ENCODE measurements around the gene SPEM3. TPM values are rescaled to one million over a fixed set of nuclear protein-coding genes. Genes with fewer than 3 reads are reported as not detected.
A peak's percentile ranks its signal among the peaks of the same experiment; 100 is the strongest.

SPEM3 gene
- total RNA-seq, 1 experiment from 2014 or later = not detected

DNA sequence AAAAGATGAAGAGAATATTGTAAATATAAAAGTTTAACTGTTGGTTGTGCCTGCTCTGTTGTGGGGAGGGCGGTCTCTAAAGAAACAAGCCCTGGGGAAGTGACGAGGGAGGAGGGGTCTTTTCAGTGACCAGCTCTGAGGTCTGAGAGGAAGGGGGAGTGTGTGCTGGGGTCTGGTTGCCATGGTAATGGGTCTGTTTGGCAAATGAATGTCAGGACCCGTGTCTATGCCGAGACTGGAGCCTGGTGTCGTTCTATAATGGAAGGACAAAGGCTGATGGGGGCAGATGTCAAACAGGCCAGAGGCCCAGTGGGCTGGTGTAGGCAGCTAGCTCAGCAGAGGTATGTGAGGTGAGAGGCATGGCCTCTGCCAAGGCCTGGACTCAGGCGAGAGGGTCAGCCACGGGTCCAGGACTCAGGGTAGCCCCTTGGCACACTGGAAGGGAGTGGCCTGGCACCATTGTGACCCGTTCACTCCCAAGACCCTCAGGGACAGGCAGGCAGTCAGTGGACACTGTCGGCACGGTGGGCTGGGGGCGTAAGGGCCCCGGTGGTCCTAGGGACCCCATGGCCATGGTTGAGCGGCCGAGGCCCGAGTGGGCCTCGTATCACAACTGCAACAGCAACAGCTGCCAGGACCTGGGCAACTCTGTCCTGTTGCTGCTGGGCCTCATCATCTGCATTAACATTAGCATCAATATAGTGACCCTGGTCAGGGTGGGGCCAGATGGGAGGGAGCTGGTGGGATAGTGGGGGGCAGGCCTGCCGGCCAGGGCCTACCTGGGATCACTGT is 8.6 kb upstream of the SPEM3 start, which contains the start of gene SPEM1:
TSS of gene SPEM1 (plus strand) at position 506 of the 792 bp plus-strand sequence. CDS start at position 567, 61 bp downstream.
- DNase-seq (ENCODE audit: extremely low read depth, low read depth) = no peak

DNA sequence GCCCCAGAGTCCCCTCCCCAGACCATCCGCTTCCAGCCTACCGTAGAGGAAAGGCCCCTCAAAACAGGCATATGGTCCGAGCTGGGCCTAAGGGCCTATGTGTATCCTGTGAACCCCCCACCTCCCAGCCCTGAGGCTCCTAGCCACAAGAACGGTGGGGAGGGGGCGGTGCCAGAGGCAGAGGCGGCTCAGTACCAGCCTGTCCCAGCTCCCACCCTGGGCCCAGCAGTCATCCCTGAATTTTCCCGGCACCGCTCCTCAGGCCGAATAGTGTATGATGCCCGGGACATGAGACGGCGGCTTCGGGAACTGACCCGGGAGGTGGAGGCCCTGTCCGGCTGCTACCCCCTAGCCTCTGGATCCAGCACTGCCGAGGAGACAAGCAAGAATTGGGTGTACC is 7.5 kb upstream of the SPEM3 start:
- DNase-seq (ENCODE audit: extremely low read depth, low read depth) = no peak

DNA sequence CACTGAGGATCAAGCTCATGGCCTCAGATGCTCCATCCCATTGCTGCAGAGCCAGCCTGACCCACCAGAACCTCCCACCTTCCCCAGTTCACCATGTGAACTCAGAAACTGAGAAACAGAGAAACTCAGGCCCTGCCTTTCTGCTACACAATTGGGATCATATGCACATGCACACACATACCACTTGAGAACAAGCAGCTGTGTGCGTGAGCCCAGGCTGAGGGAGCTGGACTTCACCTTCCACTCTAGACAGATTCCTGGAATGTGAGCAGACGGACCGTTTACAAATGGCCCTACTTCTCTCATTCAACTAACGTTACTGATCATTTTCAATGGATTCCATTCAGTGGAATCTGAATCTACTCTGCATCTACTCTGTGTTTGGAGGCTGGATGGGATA is 5.0 kb upstream of the SPEM3 start:
- no peak for DNase-seq (ENCODE audit: extremely low read depth, low read depth)

DNA sequence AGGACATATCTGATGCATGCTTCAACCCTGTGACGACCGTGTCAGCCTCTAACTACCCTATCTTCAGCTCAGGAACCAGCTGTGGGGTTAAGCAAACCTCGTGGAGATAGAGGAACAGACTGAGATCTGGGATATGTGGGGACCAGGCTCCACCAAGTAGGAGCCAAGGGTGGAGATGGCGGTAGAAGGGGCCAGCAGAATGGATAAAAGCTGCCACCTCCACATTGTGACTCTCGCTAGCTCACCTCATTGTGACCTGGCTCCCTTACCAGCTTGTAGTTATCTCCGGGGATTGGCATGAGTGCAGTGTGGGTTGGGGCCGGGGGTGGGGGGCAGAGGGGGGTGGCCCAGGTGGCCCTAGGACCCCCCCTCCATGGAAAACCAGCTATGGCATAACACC is 3.3 kb upstream of the SPEM3 start, which contains the start of gene SPEM2:
TSS of gene SPEM2 (plus strand) at position 301 of the 400 bp plus-strand sequence. CDS start at position 374, 73 bp downstream.
- DNase-seq (ENCODE audit: extremely low read depth, low read depth) = no peak

DNA sequence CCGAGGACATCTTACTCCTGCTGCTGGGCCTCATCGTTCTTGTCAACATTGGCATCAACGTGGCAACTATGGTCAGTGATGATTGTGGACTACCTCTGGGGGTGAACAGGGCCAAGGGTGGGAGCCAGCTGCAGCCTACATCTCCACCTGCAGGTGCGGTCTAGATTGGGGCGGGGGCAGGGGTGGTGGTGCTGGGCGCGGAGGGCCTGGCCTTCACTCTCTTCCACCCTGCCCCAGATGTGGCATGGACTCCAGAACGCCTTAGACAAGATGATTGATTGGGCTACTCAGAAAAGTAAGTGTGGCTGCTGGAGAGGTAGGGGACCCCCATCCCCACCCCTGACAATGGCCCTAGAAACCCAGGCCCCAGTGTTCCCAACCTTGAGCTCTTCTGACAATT is 2.9 kb upstream of the SPEM3 start:
- no peak for DNase-seq (ENCODE audit: extremely low read depth, low read depth)

DNA sequence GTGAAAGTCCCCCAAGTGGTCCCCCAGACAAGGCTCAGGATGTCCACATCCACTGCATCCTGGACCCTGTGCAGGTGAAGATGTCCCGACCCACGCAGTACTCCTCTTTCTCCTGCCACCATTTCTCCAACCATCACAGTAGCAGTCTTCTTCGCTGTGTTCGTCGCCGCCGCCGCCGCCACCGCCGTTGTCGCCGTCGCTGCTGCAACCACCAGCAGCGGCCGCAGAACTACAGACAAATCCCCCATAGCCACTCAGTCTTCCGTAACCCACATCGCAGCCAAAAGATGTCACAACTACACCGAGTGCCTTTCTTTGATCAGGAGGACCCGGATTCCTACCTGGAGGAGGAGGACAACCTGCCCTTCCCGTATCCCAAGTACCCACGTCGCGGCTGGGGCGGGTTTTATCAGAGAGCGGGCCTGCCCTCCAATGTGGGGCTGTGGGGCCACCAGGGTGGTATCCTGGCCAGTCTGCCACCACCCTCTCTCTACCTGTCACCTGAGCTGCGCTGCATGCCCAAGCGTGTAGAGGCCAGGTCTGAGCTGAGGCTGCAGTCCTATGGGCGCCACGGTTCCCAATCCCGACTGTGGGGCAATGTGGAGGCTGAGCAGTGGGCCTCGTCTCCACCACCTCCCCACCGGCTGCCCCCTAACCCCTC is 2.3 kb upstream of the SPEM3 start:
- DNase-seq (ENCODE audit: extremely low read depth, low read depth) = no peak

DNA sequence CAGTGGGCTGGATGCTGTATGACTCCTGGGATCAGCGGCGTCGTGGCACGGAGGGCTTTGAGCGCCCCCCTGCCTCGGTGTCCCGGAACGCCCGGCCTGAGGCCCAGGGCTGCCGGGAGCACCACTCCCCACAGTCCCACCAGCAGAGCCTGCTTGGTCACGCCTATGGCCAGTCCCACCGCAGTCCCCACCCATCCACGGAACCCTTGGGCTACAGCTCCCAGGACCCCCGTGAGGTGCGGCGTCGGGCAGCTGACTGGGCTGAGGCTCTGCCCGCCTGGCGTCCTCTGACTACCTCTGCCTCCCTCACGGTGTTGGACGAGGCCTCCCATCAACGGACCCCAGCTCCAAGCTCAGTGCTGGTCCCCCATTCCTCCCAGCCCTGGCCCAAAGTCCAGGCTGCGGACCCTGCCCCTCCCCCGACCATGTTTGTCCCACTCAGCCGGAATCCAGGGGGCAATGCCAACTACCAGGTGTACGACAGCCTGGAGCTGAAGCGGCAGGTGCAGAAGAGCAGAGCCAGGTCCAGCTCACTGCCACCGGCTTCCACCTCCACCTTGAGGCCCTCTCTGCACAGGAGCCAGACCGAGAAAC is 1.7 kb upstream of the SPEM3 start:
- DNase-seq (ENCODE audit: extremely low read depth, low read depth) = no peak

DNA sequence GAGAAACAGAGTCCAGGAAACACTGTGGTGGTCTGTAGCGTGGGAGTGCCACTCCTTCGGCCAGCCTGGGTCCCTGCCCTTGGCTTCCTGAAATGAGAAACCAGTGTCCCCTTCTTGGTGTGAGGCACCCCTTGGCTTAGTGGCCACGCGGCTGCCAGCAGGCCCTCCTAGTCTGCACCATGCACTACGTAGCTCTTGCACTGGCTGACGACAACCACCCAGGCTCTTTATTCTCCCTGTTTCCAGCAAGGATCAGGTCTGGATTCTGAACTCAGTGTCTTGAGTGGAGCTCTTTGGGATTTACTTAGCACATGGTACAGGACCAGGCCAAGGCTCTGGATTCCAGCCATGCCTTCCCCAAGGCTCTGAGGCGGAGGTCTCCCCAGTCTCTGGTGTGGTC is 1.1 kb upstream of the SPEM3 start:
- DNase-seq (ENCODE audit: extremely low read depth, low read depth) = no peak

DNA sequence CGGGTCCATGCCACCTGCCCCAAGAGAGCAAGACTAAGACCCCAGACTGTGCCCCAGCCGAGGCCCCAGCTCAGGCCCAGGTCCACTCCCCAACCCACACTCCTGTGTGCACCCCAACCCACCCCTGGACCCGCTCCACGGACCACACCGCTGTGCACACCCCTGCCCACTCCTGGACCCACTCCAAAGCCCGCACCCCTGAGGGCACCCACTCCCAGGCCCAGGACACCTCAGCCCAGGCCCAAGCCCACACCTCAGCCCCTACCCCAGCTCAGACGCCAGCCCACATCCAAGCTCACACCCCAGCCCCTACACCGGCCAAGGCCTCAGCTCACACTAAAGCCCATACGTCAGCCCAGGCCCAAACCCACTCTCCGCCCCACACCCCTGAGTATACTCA is 1.1 kb downstream of the SPEM3 start:
- no peak for DNase-seq (ENCODE audit: extremely low read depth, low read depth)

DNA sequence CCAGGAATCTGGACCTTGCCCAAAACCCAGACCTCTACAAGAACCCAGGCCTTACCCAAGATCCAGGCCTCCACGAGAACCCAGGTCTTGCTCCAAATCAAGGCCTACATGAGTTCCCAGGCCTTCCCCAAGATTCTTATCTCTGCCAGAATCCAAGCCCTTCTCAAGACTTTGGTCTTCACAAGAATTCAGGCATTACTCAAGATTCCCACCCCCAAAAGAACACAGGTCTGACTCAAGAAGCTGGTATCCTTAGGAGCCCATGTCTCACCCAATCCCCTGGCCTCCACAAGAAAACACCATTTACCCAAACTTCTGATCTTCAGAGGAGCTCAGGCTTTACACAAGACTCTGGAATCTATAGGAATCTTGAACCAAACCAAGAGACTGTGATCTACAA is 2.6 kb downstream of the SPEM3 start:
- no peak for DNase-seq (ENCODE audit: extremely low read depth, low read depth)

DNA sequence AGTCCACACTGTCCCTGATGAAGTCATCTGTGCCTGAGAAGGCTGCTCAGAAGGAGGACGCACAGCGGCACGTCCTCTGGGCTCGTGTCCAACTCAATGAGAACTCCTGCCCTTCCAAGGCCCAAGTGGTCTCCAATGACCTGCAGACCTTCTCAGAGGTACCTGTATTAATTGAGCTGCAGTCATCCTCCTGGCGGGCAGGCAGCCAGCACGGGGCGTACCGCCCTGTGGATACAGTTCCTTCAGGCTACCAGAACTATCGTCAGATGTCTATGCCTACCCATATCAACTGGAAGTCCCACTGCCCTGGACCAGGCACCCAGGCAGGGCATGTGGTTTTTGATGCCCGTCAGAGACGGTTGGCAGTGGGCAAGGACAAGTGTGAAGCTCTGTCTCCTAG is 3.6 kb downstream of the SPEM3 start:
- DNase-seq (ENCODE audit: extremely low read depth, low read depth) = no peak

DNA sequence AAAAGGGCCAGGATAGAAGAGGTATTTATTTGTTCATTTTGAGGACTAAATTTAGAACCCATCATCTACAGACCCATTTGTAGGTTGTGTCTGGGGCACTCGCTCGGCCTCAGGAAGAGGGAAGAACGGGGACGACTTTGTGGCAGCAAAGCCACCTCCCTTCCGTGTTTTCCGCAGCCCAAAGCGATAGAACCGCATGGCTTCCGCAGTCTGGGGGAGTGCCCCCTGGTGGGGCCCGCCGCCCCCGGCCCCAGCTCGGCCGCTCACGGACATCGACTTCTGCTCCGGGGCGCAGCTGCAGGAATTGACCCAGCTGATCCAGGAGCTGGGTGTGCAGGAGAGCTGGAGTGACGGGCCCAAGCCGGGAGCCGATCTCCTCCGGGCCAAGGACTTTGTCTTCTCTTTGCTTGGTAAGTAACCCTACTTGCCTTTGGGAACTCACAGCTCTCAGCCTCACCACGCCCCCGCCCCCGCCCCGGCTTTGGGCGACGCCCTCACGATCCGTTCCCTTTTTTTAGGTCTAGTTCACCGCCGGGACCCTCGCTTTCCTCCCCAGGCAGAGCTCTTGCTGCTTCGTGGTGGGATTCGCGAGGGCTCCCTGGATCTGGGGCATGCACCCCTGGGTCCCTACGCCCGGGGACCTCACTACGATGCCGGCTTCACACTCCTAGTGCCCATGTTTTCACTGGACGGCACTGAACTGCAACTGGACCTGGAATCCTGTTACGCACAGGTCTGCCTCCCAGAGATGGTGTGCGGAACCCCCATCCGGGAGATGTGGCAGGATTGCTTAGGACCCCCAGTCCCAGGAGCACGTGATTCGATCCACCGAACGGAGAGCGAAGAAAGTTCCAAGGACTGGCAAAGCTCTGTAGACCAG is 7.3 kb downstream of the SPEM3 start:
- peak; percentile 38 for DNase-seq (ENCODE audit: extremely low read depth, low read depth)

DNA sequence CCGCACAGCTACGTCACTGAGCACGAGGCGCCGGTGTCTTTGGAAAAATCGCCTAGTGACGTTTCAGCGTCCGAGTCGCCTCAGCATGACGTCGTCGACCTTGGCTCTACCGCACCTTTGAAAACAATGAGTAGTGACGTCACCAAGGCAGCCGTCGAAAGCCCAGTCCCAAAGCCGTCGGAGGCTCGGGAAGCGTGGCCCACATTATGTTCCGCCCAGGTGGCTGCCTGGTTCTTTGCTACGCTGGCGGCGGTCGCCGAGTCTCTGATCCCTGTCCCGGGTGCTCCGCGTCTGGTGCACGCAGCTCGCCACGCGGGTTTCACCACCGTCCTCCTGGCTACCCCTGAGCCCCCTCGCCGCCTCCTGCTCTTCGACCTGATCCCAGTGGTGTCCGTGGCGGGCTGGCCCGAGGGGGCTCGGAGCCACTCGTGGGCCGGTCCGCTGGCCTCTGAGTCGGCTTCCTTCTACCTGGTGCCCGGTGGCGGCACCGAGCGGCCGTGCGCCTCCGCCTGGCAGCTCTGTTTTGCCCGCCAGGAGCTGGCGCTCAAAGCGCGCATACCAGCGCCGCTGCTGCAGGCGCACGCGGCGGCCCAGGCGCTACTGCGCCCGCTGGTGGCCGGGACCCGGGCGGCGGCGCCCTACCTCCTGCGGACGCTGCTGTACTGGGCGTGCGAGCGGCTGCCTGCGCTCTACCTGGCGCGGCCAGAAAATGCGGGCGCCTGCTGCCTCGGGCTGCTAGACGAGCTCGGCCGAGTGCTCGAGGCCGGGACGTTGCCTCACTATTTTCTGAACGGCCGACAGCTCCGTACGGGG is 8.1 kb downstream of the SPEM3 start:
- DNase-seq (ENCODE audit: extremely low read depth, low read depth) = peak; percentile 83

DNA sequence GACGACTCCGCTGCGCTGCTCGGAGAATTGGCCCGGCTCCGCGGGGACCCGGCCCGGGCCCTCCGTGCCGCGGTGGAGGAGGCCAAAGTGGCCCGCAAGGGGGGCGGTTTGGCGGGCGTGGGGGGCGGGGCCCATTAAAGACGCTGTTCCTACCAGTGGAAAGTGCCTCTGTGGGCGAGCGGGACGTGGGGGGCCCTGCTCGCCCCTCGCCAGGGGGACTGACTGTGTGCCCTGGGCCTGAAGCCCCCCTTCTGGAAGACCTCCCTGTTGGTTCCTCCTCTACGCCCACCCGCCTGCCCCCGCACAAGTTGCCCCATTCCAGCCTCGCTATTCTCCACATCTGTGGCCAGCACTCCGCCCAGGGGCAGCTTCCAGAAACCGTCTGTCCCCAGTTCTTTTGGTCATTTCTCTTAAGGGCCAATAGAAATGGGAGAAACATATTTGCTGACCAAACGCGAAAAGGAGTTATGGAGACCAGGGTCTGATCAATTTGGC is 8.8 kb downstream of the SPEM3 start:
- DNase-seq (ENCODE audit: extremely low read depth, low read depth) = no peak

DNA sequence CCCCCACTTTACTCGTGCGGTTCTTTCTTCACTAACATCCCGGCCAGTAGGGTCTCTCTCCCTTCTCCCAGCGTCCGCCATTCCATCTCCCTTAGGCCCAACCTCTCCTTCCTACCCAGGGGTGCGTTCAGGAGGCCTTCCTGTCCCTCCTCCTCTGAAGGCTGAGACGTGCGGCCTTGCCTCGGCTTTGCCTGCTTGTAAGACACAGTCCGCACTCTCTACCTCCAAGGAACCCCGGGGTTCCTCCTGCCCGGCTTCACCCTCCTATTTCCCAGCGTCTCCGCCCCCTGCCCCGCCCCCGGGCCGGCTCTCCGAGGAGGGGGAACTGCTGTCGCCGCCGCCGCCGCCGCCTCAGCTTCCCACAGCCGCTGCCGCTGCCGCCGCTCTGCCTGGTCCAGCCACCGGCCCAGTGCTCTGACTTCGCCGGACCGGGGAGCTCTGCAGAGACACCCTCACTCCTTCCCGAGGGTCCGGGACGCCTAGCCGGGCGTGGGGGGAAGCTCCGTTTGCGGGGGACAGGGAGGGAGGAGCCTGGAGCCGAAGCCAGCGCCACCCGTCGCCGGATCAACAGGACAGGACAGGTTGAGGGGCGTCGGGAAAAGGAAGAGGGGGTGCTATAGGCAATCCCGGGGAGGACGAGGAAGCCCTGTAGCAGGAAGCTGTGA is 9.4 kb downstream of the SPEM3 start:
- DNase-seq (ENCODE audit: extremely low read depth, low read depth) = no peak

DNA sequence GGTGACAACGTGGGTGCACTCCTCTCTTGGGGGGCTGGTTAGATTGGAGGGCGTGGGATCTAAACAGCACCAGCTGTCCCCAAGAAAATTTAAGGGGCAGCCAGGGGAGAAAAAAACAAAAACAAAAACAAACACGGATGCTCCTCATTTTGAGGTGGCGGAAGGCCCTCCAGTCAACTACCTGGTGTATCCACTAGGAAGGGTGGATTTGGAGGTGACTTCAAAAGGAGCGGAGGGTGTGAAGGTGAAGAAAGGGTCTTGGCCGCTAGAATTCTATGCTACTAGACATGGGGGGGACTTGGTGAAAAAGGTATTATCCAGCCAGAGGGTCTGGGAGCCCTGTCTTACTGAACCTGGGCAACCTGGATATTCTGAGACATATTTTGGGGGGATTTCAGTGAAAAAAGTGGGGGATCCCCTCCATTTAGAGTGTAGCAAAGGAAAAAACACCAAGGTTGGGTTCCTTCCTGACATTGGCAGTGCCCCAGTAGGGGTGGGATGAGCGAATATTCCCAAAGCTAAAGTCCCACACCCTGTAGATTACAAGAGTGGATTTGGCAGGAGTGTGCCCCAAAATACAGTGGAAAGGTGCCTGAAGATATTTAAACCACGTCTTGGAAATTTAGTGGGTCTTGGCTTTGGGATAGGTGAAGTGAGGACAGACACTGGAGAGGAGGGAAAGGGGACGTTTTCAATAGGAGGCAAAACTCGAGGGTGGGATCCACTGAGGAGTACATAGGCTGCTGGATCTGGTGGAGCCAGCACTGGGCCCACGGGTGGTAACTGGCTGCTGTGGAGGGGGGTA is 10.2 kb downstream of the SPEM3 start:
- no peak for DNase-seq (ENCODE audit: extremely low read depth, low read depth)

DNA sequence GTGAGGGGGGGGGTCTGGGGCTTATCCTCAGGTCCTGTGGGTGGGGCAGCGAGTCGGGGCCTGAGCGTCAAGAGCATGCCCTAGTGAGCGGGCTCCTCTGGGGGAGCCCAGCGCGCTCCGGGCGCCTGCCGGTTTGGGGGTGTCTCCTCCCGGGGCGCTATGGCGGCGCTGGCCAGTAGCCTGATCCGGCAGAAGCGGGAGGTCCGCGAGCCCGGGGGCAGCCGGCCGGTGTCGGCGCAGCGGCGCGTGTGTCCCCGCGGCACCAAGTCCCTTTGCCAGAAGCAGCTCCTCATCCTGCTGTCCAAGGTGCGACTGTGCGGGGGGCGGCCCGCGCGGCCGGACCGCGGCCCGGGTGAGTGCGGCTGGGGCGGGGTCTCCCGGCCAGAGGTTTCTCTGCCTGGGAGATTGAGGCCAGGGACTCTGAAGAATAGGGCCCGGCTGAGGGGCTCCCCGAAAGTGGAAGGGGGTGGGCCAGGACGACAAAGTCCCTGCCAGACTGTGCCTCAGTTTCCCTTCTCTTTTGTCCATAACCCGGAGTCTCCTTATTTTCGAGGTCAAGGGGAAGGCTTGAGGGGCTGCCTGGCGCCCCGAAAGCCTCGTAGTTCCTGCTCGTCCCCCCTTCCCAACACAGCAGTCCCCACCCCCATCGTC is 10.9 kb downstream of the SPEM3 start, which contains the start of gene FGF11:
TSS of gene FGF11 (plus strand) at position 51 of the 651 bp plus-strand sequence. CDS start at position 160, 109 bp downstream.
- DNase-seq (ENCODE audit: extremely low read depth, low read depth) = no peak
